HCT116 (cell line): Measurements from ENCODE around the gene DAPK1. TPM values are rescaled to one million over a fixed set of nuclear protein-coding genes. Genes with fewer than 3 reads are reported as not detected.

Experiments
- ATAC-seq: fragments of 200-7000 bp; cut with Tn5 transposase; 2 replicates; pipeline ENCODE4 v1.9.1; 2020; ENCODE audit warnings: mild to moderate bottlenecking, moderate library complexity
- BruUV-seq: library from RNA; stranded (reverse); fragments of 400-500 nt; replicated peaks from 2 replicates; lab custom pipeline; 2021; lab: Mats Ljungman, UMichigan
- CTCF ChIA-PET: fragments of 300-600 bp; sonication (Branson Sonifier 250); formaldehyde crosslinking; loops from one replicate; lab custom pipeline; 2021; ENCODE audit warnings: antibody characterized with exemption; lab: Charles Lee
- POLR2A ChIA-PET: fragments of 300-600, 350-600 bp; sonication (Branson Sonifier 250); formaldehyde crosslinking; loops from one replicate; lab custom pipeline; 2021; ENCODE audit warnings: antibody characterized with exemption; lab: Charles Lee
- RAD21 ChIA-PET, 2 experiments: fragments of 300-600 bp; sonication (Branson Sonifier 250); formaldehyde crosslinking; loops; one replicate each; lab custom pipeline; 2023; ENCODE audit warnings: low total read pairs in 2 of 2; ENCODE audit not compliant: uncharacterized antibody in 2 of 2, unreplicated experiment in 2 of 2, low non-redundant PET in 1 of 2; lab: Charles Lee
- DNase-seq: peaks from one replicate; pipeline ENCODE4 v3.0.0-alpha.2; 2010; ENCODE audit warnings: low read depth, low spot score
- H2AFZ ChIP-seq: fragments of 200-600 bp; shearing (Covaris generic), sonication (generic); 2 replicates; pipeline ENCODE4 v1.6.1; 2017; ENCODE audit warnings: low read depth, mixed run types, mixed read lengths, antibody characterized with exemption, low read length; ENCODE audit not compliant: poor library complexity, severe bottlenecking
- H3K27ac ChIP-seq: 2 replicates; pipeline ENCODE4 v1.5.1; 2012; ENCODE audit warnings: low read depth, low read length
- H3K27me3 ChIP-seq: fragments of 200-600 bp; sonication (generic); 2 replicates; pipeline ENCODE4 v1.6.1; 2016; ENCODE audit warnings: mixed run types, low read length, mixed read lengths; ENCODE audit not compliant: insufficient read depth
- H3K36me3 ChIP-seq, 2 experiments: fragments of 200-500 bp in 1 of 2; fragments of 200-600 bp in 1 of 2; sonication (Bioruptor generic) in 1 of 2; sonication (generic) in 1 of 2; 2 replicates each; pipeline versions ENCODE4 v1.5.1 to v1.6.1; 2014 to 2016; ENCODE audit warnings: low read length in 2 of 2, inconsistent platforms in 1 of 2, mixed read lengths in 1 of 2, mixed run types in 1 of 2; ENCODE audit not compliant: insufficient read depth in 2 of 2, control insufficient read depth in 1 of 2
- H3K4me1 ChIP-seq, 2 experiments: fragments of 200-600 bp in 1 of 2; sonication (generic) in 1 of 2; 2 replicates each; pipeline versions ENCODE4 v1.5.1 to v1.6.1; 2012 to 2017; ENCODE audit warnings: low read length in 2 of 2, inconsistent platforms in 1 of 2, mild to moderate bottlenecking in 1 of 2, mixed read lengths in 1 of 2, mixed run types in 1 of 2, moderate library complexity in 1 of 2; ENCODE audit not compliant: insufficient read depth in 2 of 2, control insufficient read depth in 1 of 2
- H3K4me2 ChIP-seq: fragments of 200-600 bp; sonication (generic); 2 replicates; pipeline ENCODE4 v1.6.1; 2017; ENCODE audit warnings: mixed run types, low read length, mixed read lengths
- H3K4me3 ChIP-seq, 2 experiments: fragments of 200-600 bp in 1 of 2; sonication (generic) in 1 of 2; replicated peaks in 1 of 2; 2 replicates each; pipeline ENCODE4 v1.5.1; 2011 to 2016; ENCODE audit warnings: low read length in 2 of 2, control low read depth in 1 of 2, low read depth in 1 of 2, mild to moderate bottlenecking in 1 of 2, mixed read lengths in 1 of 2, mixed run types in 1 of 2
- H3K79me2 ChIP-seq: fragments of 200-600 bp; sonication (generic); 2 replicates; pipeline ENCODE4 v1.6.1; 2017; ENCODE audit warnings: mild to moderate bottlenecking, mixed run types, low read length, moderate library complexity, mixed read lengths; ENCODE audit not compliant: insufficient read depth
- H3K9ac ChIP-seq: fragments of 200-600 bp; sonication (generic); 2 replicates; pipeline ENCODE4 v1.6.1; 2016; ENCODE audit warnings: low read length, mixed read lengths
- H3K9me2 ChIP-seq: fragments of 200-600 bp; sonication (generic), shearing (Covaris generic); 2 replicates; pipeline ENCODE4 v1.6.1; 2017; ENCODE audit warnings: mixed run types, mild to moderate bottlenecking, moderate library complexity; ENCODE audit not compliant: insufficient read depth
- H3K9me3 ChIP-seq, 2 experiments: fragments of 200-500 bp in 1 of 2; fragments of 200-600 bp in 1 of 2; sonication (Bioruptor generic) in 1 of 2; sonication (generic) in 1 of 2; 2 replicates each; pipeline ENCODE4 v1.6.1; 2014 to 2017; ENCODE audit warnings: low read length in 2 of 2, mixed read lengths in 2 of 2, inconsistent platforms in 1 of 2, low read depth in 1 of 2, mild to moderate bottlenecking in 1 of 2, mixed run types in 1 of 2, moderate library complexity in 1 of 2; ENCODE audit not compliant: control insufficient read depth in 1 of 2, insufficient read depth in 1 of 2
- H4K20me1 ChIP-seq: fragments of 200-600 bp; sonication (generic), shearing (Covaris generic); 2 replicates; pipeline ENCODE4 v1.6.1; 2017; ENCODE audit warnings: mixed run types, mild to moderate bottlenecking, moderate library complexity; ENCODE audit not compliant: insufficient read depth
- ELF1 ChIP-seq: IDR thresholded peaks from 2 replicates; pipeline ENCODE4 v1.6.1; 2012; ENCODE audit warnings: low read depth, borderline replicate concordance
- EZH2 ChIP-seq: fragments of 200-600 bp; sonication (generic); IDR thresholded peaks from 2 replicates; pipeline ENCODE4 v1.6.1; 2017; ENCODE audit warnings: antibody characterized with exemption, mixed run types
- YY1 ChIP-seq: IDR thresholded peaks from 2 replicates; pipeline ENCODE4 v1.6.1; 2011; ENCODE audit warnings: low read length, low read depth, moderate library complexity, mild to moderate bottlenecking; ENCODE audit not compliant: insufficient replicate concordance; ENCODE audit errors: extremely low read depth
- ZNF274 ChIP-seq: fragments of 200-500 bp; sonication (Bioruptor generic); IDR thresholded peaks from 2 replicates; pipeline ENCODE4 v1.6.1; 2014; ENCODE audit warnings: mild to moderate bottlenecking, low read depth, low read length, inconsistent platforms
- intact Hi-C: fragments of 100-400 bp; cut with micrococcal nuclease; formaldehyde crosslinking; loops from 2 replicates; pipeline ENCODE4 v1.10.0; 2022
- total RNA-seq: library from RNA; stranded (reverse); gene quantifications from one replicate; pipeline ENCODE4 v1.2.1, GENCODE V29; 2021; ENCODE audit not compliant: unreplicated experiment
- TF ChIP-seq, protein P1 (sequence below): IDR thresholded peaks from 2 replicates; pipeline ENCODE4 v1.6.1; 2012
- TF ChIP-seq, protein P2 (sequence below): IDR thresholded peaks from 2 replicates; pipeline ENCODE4 v1.6.1; 2011; ENCODE audit warnings: mild to moderate bottlenecking, low read length, moderate library complexity; ENCODE audit not compliant: insufficient replicate concordance; ENCODE audit errors: extremely low read depth
- TF ChIP-seq, protein P3 (sequence below): IDR thresholded peaks from 2 replicates; pipeline ENCODE4 v1.6.1; 2012; ENCODE audit warnings: low read depth

Gene DAPK1
- total RNA-seq, 1 experiment from 2014 or later = 5.6 TPM

DNA sequence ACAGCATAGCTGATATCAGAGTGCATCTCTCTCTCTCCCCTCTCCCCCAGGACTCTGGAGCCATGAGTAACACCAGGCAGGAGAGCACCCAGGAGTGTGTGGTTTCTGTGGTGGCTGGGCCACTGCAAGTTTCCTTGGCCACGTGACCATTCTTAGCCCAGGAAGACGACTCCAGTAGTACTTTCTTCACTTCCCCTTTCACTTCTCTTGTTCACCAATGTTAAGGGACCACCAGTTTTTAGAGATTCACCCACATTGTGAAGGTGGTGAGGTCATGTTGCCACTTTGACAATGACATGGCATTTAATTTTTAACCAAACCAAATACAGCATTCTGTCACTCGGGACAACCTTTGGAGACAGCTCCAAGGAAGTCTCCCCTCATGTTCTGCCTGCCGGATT is 17.9 kb upstream of the DAPK1 start:
- no peak overlapping the region for H2AFZ ChIP-seq
- ChIA-PET CTCF (no interaction called here), POLR2A (no interaction called here), RAD21 (no interaction called here)
- ATAC-seq (no peak), DNase-seq (no peak)
- no peaks in the 10 kb centered on the region for H3K9me2 ChIP-seq
- no peaks in the 10 kb centered on the region for H4K20me1 ChIP-seq
- H3K4me1 ChIP-seq = no peaks in the 10 kb centered on the region
- BruUV-seq = no TSS peak
- no peak overlapping the region for H3K4me3 ChIP-seq
- no peak overlapping the region for H3K4me2 ChIP-seq
- no peak overlapping the region for H3K9ac ChIP-seq
- H3K27me3 ChIP-seq = 0 out of 2 replicates have a peak, but pooled peaks cover 2% of the 10 kb centered on the region
- H3K36me3 ChIP-seq = no peaks in the 10 kb centered on the region
- no peak overlapping the region for H3K27ac ChIP-seq
- H3K9me3 ChIP-seq = no peaks in the 10 kb centered on the region
- no peak for TF ChIP-seq YY1
- TF ChIP-seq ELF1 = no peak
- no peak for TF ChIP-seq ZNF274
- no peaks in the 10 kb centered on the region for H3K79me2 ChIP-seq
- intact Hi-C loops = no loop called here

DNA sequence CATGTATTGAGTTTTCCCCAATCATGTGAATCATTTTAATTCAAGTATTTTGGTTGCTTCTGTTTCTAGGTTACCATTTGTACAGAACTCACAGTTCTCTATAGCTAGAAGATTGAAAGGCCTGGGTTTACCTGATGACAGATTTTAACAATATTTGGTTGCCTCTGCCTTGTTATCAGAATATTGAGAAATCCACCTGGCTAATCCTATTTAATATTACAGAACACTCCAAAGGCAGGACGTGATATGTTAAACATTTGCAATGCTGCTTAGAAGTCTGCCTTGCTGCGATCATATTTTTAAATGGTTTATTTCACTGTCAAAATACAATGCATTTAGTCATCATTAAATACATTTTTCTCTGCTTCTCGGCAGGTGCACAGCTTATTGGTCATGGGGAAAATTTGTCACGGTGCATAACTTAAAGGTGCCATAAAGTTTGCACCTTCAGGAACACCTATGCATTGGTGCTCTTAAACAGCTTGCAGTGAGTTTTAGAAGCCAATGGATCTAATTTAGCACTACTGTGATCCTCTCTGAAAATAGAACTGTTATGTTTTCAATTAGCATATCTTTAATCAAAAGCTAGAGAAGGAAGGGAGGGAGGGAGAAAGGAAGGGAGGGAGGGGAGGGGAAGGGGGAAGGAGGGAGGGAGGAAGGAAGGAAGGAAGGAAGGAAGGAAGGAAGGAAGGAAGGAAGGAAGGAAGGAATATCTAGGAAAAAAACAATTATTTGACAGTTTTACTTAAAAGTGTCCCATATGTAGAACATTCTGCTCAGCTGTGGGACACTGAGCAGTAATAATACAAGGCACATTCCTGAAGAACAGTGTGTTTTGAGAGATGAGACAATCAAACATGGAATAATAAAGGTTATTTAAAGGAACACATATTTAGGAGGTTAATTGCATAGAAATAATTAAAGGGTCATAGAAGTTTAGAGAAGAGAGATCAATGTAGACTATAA is 15.5 kb upstream of the DAPK1 start:
- Histone ChIP-seq H3K4me1 (no peaks in the 10 kb centered on the region), H3K4me2 (no peak overlapping the region), H3K27me3 (0 out of 2 replicates have a peak, but pooled peaks cover 2% of the 10 kb centered on the region), H3K9me2 (no peaks in the 10 kb centered on the region), H3K9ac (no peak overlapping the region), H4K20me1 (no peaks in the 10 kb centered on the region), H2AFZ (no peak overlapping the region), H3K9me3 (no peaks in the 10 kb centered on the region), H3K79me2 (no peaks in the 10 kb centered on the region), H3K4me3 (no peak overlapping the region), H3K27ac (no peak overlapping the region), H3K36me3 (no peaks in the 10 kb centered on the region)
- ChIA-PET CTCF (no interaction called here), POLR2A (no interaction called here), RAD21 (no interaction called here)
- TF ChIP-seq EZH2 = no peak
- TF ChIP-seq, protein P1, sequence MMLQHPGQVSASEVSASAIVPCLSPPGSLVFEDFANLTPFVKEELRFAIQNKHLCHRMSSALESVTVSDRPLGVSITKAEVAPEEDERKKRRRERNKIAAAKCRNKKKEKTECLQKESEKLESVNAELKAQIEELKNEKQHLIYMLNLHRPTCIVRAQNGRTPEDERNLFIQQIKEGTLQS = no peak
- TF ChIP-seq, protein P2, sequence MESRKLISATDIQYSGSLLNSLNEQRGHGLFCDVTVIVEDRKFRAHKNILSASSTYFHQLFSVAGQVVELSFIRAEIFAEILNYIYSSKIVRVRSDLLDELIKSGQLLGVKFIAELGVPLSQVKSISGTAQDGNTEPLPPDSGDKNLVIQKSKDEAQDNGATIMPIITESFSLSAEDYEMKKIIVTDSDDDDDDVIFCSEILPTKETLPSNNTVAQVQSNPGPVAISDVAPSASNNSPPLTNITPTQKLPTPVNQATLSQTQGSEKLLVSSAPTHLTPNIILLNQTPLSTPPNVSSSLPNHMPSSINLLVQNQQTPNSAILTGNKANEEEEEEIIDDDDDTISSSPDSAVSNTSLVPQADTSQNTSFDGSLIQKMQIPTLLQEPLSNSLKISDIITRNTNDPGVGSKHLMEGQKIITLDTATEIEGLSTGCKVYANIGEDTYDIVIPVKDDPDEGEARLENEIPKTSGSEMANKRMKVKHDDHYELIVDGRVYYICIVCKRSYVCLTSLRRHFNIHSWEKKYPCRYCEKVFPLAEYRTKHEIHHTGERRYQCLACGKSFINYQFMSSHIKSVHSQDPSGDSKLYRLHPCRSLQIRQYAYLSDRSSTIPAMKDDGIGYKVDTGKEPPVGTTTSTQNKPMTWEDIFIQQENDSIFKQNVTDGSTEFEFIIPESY = no peak
- TF ChIP-seq, protein P3, sequence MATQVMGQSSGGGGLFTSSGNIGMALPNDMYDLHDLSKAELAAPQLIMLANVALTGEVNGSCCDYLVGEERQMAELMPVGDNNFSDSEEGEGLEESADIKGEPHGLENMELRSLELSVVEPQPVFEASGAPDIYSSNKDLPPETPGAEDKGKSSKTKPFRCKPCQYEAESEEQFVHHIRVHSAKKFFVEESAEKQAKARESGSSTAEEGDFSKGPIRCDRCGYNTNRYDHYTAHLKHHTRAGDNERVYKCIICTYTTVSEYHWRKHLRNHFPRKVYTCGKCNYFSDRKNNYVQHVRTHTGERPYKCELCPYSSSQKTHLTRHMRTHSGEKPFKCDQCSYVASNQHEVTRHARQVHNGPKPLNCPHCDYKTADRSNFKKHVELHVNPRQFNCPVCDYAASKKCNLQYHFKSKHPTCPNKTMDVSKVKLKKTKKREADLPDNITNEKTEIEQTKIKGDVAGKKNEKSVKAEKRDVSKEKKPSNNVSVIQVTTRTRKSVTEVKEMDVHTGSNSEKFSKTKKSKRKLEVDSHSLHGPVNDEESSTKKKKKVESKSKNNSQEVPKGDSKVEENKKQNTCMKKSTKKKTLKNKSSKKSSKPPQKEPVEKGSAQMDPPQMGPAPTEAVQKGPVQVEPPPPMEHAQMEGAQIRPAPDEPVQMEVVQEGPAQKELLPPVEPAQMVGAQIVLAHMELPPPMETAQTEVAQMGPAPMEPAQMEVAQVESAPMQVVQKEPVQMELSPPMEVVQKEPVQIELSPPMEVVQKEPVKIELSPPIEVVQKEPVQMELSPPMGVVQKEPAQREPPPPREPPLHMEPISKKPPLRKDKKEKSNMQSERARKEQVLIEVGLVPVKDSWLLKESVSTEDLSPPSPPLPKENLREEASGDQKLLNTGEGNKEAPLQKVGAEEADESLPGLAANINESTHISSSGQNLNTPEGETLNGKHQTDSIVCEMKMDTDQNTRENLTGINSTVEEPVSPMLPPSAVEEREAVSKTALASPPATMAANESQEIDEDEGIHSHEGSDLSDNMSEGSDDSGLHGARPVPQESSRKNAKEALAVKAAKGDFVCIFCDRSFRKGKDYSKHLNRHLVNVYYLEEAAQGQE = no peak
- DNase-seq (no peak), ATAC-seq (no peak)
- intact Hi-C loops = no loop called here
- BruUV-seq = no TSS peak
